Muscle layer of colon (tissue), 2 donors: ENCODE results near the gene FANCG.
A peak's percentile ranks its signal among the peaks of the same experiment; 100 is the strongest.

Source experiments
- H3K27ac ChIP-seq: one replicate; pipeline ENCODE4 v1.7.0; 2013; ENCODE audit warnings: low read depth, mild to moderate bottlenecking, low read length, moderate library complexity
- H3K27me3 ChIP-seq, 2 donors: one replicate each; pipeline ENCODE4 v1.7.0; 2013; ENCODE audit warnings: low read length in 2 of 2, mild to moderate bottlenecking in 2 of 2; ENCODE audit not compliant: insufficient read depth in 2 of 2, control insufficient read depth in 1 of 2
- H3K36me3 ChIP-seq: one replicate; pipeline ENCODE4 v1.7.0; 2013; ENCODE audit warnings: mild to moderate bottlenecking, low read length; ENCODE audit not compliant: insufficient read depth
- H3K4me1 ChIP-seq: one replicate; pipeline ENCODE4 v1.7.0; 2013; ENCODE audit warnings: mild to moderate bottlenecking, low read length; ENCODE audit not compliant: insufficient read depth
- H3K4me3 ChIP-seq, 2 donors: one replicate each; pipeline ENCODE4 v1.7.0; 2013; ENCODE audit warnings: low read length in 2 of 2, low read depth in 1 of 2, mild to moderate bottlenecking in 1 of 2, moderate library complexity in 1 of 2
- H3K9ac ChIP-seq: one replicate; pipeline ENCODE4 v1.7.0; 2013; ENCODE audit warnings: low read length
- H3K9me3 ChIP-seq: one replicate; pipeline ENCODE4 v1.7.0; 2013; ENCODE audit warnings: mild to moderate bottlenecking, low read length
- donor health status: abdominal sarcoma.
- donor health status: Adenocarcinoma of cecum.

The FANCG gene

DNA sequence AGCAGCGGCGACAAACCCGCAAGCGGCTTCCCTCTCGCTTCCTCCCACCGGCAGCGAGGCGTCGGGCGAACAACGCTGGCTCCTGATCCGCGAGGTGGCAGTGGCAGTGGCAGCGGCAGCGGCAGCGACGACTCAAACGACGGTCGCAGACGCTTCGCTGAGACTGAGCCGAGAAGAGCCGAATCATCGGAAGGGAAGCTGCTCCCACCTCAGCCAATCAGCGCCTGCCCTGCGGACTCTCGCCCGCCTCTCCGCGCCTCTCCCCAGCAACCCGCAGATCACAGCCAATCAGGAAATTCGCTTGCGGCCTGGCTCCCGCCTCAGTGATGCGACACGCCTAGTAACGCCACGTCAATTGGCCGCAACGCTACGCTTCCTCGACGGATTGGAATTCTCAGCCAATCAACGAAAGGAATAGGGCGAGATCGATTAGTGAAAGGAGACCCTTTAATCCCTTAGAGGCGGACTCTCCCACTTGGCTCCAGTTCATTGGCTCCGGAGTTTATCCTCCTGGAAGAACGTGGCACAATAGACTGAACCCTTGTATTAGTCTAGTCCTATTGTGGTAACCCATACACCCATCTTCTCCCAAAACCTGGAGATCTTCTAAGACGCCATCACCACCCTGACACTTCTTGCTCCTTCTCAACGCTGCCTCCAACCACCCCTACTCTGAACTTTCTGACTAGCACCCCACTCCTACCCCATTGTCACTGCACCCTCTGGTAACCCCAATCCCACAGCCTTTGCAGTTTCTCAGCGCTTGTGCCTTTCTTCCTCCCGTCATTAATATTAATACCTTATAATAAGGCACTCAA is 7.1 kb downstream of the FANCG start, which contains the start of gene VCP:
Gene VCP, minus strand, starts transcription at position 165 of the 818 bp plus-strand sequence. CDS start 272 bp downstream, outside the sequence.
- Histone ChIP-seq H3K27ac (peak within 1 kb of the TSS; percentile 97), H3K9me3 (no peaks in the 10 kb centered on the region), H3K4me3 (peak within 1 kb of the TSS; percentile 73 to 92), H3K4me1 (peaks cover 36% of the 10 kb centered on the region), H3K27me3 (no peaks in the 10 kb centered on the region), H3K9ac (peak within 1 kb of the TSS; percentile 87), H3K36me3 (peaks cover 38% of the 10 kb centered on the region)

GRCh38 chr9:35071814-35072460 is 7.8 kb downstream of the FANCG start:
- Histone ChIP-seq H3K4me1 (peaks cover 40% of the 10 kb centered on the region), H3K9ac (peak overlapping the region; percentile 87), H3K27ac (peak overlapping the region; percentile 97), H3K4me3 (peak overlapping the region; percentile 73 to 92), H3K36me3 (peaks cover 45% of the 10 kb centered on the region), H3K9me3 (no peaks in the 10 kb centered on the region), H3K27me3 (no peaks in the 10 kb centered on the region)

DNA sequence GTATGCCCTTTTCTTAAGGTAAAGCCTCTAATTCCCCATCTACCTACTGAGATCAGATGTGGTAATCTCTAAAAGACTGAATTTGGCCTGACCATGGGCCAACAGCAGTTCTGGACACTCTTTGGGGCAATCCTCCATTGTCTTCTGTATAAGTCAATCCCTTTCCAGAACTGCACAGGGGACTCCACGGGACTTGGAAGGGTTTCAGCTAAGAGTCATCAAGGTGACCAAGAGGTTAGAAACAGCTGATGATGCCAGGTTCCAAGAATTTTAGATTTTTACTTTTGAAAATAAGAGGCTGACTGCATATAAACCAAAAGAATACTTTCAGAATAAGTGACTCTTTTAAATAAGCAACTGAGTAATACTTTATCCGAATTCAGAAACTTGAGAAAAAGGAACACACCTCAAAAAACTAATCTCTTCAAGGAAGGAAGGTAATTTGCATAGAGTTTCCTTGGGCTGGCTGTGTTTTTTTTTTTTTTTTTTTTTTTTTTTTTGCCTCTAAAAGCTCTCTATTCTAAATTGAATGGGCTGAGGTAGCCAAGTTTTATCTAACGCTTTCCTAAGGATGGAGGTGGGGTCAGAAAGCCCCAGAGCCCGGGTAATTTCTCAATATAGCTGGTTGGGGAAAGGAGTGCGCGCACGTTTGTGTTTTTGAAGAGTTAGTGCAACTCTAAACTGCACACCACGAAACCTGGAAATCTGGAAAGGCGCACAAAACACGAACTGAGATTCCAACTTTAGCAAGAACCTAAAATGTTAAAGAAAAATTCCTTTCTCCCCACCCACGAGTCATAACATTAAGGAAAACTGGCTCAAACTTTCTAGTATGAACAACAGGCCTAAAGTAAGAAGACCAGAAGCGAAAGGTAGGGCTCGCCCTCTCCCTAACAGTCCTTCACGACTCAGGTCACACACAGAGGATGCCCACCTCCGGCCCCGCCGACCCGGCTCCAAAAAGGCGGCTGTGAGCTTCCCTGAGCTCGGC is 8.6 kb downstream of the FANCG start:
- H3K9me3 ChIP-seq, result no peaks in the 10 kb centered on the region
- H3K27me3 ChIP-seq, result no peaks in the 10 kb centered on the region
- H3K4me1 ChIP-seq, result peaks cover 40% of the 10 kb centered on the region
- peak overlapping the region; percentile 73 to 92 for H3K4me3 ChIP-seq
- H3K27ac ChIP-seq, result peak overlapping the region; percentile 97
- H3K36me3 ChIP-seq, result peaks cover 46% of the 10 kb centered on the region
- H3K9ac ChIP-seq, result peak overlapping the region; percentile 87

DNA sequence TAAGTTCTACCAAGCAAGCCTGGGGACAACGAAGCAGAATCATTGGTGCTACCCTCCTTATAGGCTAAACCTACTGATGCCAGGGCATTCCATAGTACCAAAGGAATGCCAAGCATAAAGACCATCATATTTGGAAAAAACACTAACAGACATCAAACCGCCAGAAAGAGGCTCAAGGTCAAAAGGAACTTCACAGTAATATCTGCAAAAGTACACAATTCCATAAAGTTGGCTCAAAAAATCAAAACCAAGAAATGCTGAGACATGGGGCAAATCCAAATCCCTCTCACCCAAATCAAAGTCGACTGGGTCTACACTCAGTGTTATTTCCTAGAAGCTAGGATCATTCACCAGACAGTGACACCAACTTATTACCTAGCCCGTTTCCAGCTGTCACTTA is 10.7 kb downstream of the FANCG start:
- Histone ChIP-seq H3K27me3 (no peaks in the 10 kb centered on the region), H3K4me1 (peaks cover 40% of the 10 kb centered on the region), H3K9me3 (no peaks in the 10 kb centered on the region), H3K27ac (no peak overlapping the region), H3K36me3 (peaks cover 47% of the 10 kb centered on the region), H3K4me3 (no peak overlapping the region), H3K9ac (no peak overlapping the region)

- Histone ChIP-seq H3K9ac (no peak overlapping the region), H3K9me3 (no peaks in the 10 kb centered on the region), H3K4me1 (peaks cover 40% of the 10 kb centered on the region), H3K27ac (no peak overlapping the region), H3K36me3 (peaks cover 62% of the 10 kb centered on the region), H3K4me3 (no peak overlapping the region), H3K27me3 (no peaks in the 10 kb centered on the region)
Observed at GRCh38 chr9:35067056-35067455, 12.7 kb downstream of the FANCG start.

- Histone ChIP-seq H3K4me3 (no peak overlapping the region), H3K9ac (no peak overlapping the region), H3K4me1 (no peaks in the 10 kb centered on the region), H3K27me3 (no peaks in the 10 kb centered on the region), H3K27ac (no peak overlapping the region), H3K36me3 (peaks cover 96% of the 10 kb centered on the region), H3K9me3 (no peaks in the 10 kb centered on the region)
Observed at GRCh38 chr9:35060548-35061207, 19.1 kb downstream of the FANCG start.

DNA sequence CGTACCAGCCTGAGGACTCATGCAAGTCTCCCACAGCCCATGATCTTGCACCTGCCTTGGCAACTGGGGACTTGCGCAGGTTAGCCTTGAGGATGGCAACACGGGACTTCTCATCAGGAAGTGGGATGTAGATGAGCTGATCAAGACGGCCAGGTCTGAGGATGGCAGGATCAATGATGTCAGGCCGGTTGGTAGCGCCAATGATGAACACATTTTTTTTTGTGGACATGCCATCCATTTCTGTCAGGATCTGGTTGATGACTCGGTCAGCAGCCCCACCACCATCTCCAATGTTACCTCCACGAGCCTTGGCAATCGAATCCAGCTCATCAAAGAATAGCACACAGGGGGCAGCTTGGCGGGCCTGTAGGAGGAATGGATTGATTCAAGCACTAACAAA is 20.3 kb downstream of the FANCG start:
- Histone ChIP-seq H3K4me1 (no peaks in the 10 kb centered on the region), H3K9ac (no peak overlapping the region), H3K4me3 (no peak overlapping the region), H3K36me3 (peaks cover 91% of the 10 kb centered on the region), H3K27me3 (no peaks in the 10 kb centered on the region), H3K9me3 (no peaks in the 10 kb centered on the region), H3K27ac (no peak overlapping the region)

DNA sequence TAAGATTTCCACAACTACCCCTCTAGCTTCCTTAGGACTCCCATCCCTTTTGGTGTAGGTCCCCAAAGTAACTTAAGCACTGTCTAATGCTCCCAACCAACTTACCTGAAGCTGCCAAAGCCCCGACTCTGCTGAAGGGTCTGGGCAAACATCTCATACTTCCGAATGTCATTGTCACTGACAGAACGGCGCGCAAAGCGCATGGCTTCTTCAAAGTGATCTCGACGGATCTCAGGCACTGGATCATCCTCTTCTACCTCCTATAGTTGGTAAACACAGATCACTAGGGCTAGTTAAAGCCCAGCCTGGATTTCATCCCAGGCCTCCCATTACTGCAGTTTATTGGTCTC is 22.5 kb downstream of the FANCG start:
- H3K4me1 ChIP-seq, result no peaks in the 10 kb centered on the region
- peaks cover 72% of the 10 kb centered on the region for H3K36me3 ChIP-seq
- H3K27me3 ChIP-seq, result no peaks in the 10 kb centered on the region
- H3K9ac ChIP-seq, result no peak overlapping the region
- H3K4me3 ChIP-seq, result no peak overlapping the region
- H3K9me3 ChIP-seq, result no peaks in the 10 kb centered on the region
- no peak overlapping the region for H3K27ac ChIP-seq

- Histone ChIP-seq H3K36me3 (peaks cover 70% of the 10 kb centered on the region), H3K27ac (no peak overlapping the region), H3K27me3 (no peaks in the 10 kb centered on the region), H3K9me3 (no peaks in the 10 kb centered on the region), H3K4me3 (no peak overlapping the region), H3K9ac (no peak overlapping the region), H3K4me1 (no peaks in the 10 kb centered on the region)
Observed at GRCh38 chr9:35056571-35057270, 23.0 kb downstream of the FANCG start.

- Histone ChIP-seq H3K4me1 (peaks cover 5% of the 10 kb centered on the region), H3K9me3 (no peaks in the 10 kb centered on the region), H3K27me3 (no peaks in the 10 kb centered on the region), H3K4me3 (no peak overlapping the region), H3K9ac (no peak overlapping the region), H3K27ac (no peak overlapping the region), H3K36me3 (peaks cover 53% of the 10 kb centered on the region)
Observed at GRCh38 chr9:35054871-35055644, 24.7 kb downstream of the FANCG start.
